ENCODE data around the gene CROCC2. TPM values are rescaled to one million over a fixed set of nuclear protein-coding genes. Genes with fewer than 3 reads are reported as not detected.
A peak's percentile ranks its signal among the peaks of the same experiment; 100 is the strongest.

CROCC2 gene
- total RNA-seq, 2 experiments from 2014 or later = not detected

DNA sequence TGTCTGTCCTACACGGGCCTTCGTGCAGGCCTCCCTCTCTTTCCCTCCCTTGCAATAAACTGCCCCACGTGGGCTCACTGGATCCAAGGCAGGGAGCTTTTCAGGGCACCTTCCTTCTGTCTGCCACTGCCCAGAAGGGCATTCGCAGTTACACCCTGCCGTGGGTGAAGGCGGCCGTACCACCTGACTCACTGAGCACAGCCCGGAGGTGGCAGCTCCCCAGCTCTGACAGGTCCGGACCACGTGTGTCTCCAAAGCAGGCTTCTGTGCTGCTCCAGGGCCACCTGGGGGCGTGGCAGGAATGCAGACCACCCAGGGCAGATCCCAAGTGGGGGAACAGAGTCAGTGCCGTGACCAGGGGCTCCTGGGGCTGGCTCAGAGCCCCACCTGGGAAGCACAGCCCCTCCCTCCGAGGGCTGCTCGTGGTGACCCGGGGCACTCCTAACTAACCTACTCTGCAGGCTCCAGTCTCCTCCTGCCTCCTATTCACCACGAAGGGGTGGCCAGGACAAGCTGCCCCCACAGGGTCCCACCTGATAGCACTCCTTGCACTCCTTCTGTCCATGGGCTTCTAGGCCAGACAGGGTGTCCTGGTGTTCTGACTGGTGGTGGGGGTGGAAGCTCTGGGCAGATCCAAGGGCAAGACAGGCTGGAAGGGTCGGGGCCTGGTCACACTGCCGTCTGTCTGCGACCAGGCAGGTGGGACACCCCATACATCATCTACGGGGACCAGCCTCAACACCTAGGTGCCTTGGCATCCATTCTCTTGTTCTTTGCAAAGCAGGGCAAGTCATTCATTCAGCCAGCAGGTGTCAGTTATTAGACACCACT is 102.0 kb downstream of the CROCC2 start:
- TF ChIP-seq, protein P1, sequence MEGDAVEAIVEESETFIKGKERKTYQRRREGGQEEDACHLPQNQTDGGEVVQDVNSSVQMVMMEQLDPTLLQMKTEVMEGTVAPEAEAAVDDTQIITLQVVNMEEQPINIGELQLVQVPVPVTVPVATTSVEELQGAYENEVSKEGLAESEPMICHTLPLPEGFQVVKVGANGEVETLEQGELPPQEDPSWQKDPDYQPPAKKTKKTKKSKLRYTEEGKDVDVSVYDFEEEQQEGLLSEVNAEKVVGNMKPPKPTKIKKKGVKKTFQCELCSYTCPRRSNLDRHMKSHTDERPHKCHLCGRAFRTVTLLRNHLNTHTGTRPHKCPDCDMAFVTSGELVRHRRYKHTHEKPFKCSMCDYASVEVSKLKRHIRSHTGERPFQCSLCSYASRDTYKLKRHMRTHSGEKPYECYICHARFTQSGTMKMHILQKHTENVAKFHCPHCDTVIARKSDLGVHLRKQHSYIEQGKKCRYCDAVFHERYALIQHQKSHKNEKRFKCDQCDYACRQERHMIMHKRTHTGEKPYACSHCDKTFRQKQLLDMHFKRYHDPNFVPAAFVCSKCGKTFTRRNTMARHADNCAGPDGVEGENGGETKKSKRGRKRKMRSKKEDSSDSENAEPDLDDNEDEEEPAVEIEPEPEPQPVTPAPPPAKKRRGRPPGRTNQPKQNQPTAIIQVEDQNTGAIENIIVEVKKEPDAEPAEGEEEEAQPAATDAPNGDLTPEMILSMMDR (IDR thresholded peaks at IDR 0.05) = no peak
- no peaks in the 10 kb centered on the region for H3K27me3 Mint-ChIP-seq
- ChIA-PET CTCF (interaction anchor here (0.8 kb wide), 1 partner anchor 25 kb away, joined by 3 read pairs; no protein-coding TSS in a partner anchor), POLR2A (interaction anchor here (1.3 to 2.0 kb wide), 2 partner anchors 8 to 41 kb away, joined by 3 to 12 read pairs; partner anchors contain the start of gene SNED1)
- DNase-seq = no peak
- no peak overlapping the region for H3K4me3 Mint-ChIP-seq
- peaks cover 19% of the 10 kb centered on the region for H3K9me3 Mint-ChIP-seq
- ATAC-seq = no peak
- no peak overlapping the region for H3K27ac Mint-ChIP-seq
- peaks cover 12% of the 10 kb centered on the region for H3K36me3 Mint-ChIP-seq (ENCODE audit: low read depth)
- intact Hi-C loops (cut with micrococcal nuclease) = no loop called here
- H3K4me1 Mint-ChIP-seq (ENCODE audit: low read depth) = peaks cover 31% of the 10 kb centered on the region

- Mint-ChIP-seq H3K9me3 (peaks cover 15% of the 10 kb centered on the region), H3K36me3 (ENCODE audit: low read depth) (peaks cover 7% of the 10 kb centered on the region), H3K4me3 (no peak overlapping the region), H3K27ac (peak overlapping the region; percentile 79), H3K4me1 (ENCODE audit: low read depth) (peaks cover 31% of the 10 kb centered on the region), H3K27me3 (no peaks in the 10 kb centered on the region)
- ATAC-seq (no peak), DNase-seq (no peak)
- POLR2A ChIA-PET = interaction anchor here (1.0 to 2.0 kb wide), 3 partner anchors 9 to 141 kb away, joined by 3 to 12 read pairs (median 3); partner anchors contain the start of genes PPP1R7 and SNED1
- TF ChIP-seq, protein P1 (IDR thresholded peaks at IDR 0.05) = no peak
- CTCF ChIA-PET = interaction anchor here (0.8 kb wide), 1 partner anchor 25 kb away, joined by 3 read pairs; no protein-coding TSS in a partner anchor
- intact Hi-C loops (cut with micrococcal nuclease) = no loop called here
These were observed 102.6 kb downstream of the CROCC2 start for GRCh38 chr2:241008711-241009121.

DNA sequence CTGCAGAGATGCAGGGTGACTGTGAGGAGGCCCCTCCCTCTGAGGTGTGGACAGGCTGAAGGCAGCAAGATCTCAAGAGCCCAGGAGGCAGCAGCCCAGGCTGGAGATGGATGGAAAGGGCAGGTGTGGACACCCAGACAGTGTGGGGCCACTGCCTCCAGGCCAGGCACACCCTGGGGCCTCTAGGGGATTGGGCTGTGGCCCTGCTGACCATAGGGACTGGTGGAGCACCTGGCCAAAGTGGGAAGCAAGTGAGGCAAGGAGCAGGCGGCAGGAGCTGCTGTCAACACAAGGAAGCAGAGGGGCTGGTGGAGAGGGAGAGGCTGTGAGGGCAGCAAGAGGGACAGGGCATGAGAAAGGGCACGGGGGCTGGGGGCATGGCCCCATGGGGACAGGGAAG is 103.1 kb downstream of the CROCC2 start:
- TF ChIP-seq, protein P1 (IDR thresholded peaks at IDR 0.05) = no peak
- H3K27ac Mint-ChIP-seq = peak overlapping the region; percentile 79
- DNase-seq (no peak), ATAC-seq (no peak)
- ChIA-PET POLR2A (interaction anchor here (0.7 to 2.0 kb wide), 4 partner anchors 9 to 710 kb away, joined by 3 to 12 read pairs (median 4); partner anchors contain the start of genes PPP1R7 and SNED1), CTCF (interaction anchor here (1.5 to 1.6 kb wide), 2 partner anchors 13 to 26 kb away, joined by 5 to 8 read pairs; no protein-coding TSS in a partner anchor)
- intact Hi-C loops (cut with micrococcal nuclease) = no loop called here
- no peak overlapping the region for H3K4me3 Mint-ChIP-seq
- H3K4me1 Mint-ChIP-seq (ENCODE audit: low read depth) = peaks cover 31% of the 10 kb centered on the region
- no peaks in the 10 kb centered on the region for H3K27me3 Mint-ChIP-seq
- peaks cover 5% of the 10 kb centered on the region for H3K36me3 Mint-ChIP-seq (ENCODE audit: low read depth)
- peaks cover 11% of the 10 kb centered on the region for H3K9me3 Mint-ChIP-seq

- peak; percentile 77 for ATAC-seq
- intact Hi-C loops (cut with micrococcal nuclease) = no loop called here
These were observed 103.7 kb downstream of the CROCC2 start for GRCh38 chr2:241009601-241010530.

More at GRCh38 chr2:241009601-241010530, 103.7 kb downstream of the CROCC2 start:
- ChIA-PET POLR2A (interaction anchor here (0.6 to 2.0 kb wide), 5 partner anchors 10 to 709 kb away, joined by 3 to 12 read pairs (median 3); partner anchors contain the start of genes PPP1R7 and SNED1), CTCF (interaction anchor here (1.2 to 1.6 kb wide), 3 partner anchors 12 to 69 kb away, joined by 5 to 8 read pairs (median 5); no protein-coding TSS in a partner anchor)
- H3K27me3 Mint-ChIP-seq = no peaks in the 10 kb centered on the region
- peaks cover 11% of the 10 kb centered on the region for H3K9me3 Mint-ChIP-seq
- H3K27ac Mint-ChIP-seq = peak overlapping the region; percentile 79
- peak overlapping the region; percentile 48 for H3K4me3 Mint-ChIP-seq
- peaks cover 31% of the 10 kb centered on the region for H3K4me1 Mint-ChIP-seq (ENCODE audit: low read depth)
- TF ChIP-seq, protein P1 (IDR thresholded peaks at IDR 0.05) = no peak
- H3K36me3 Mint-ChIP-seq (ENCODE audit: low read depth) = peaks cover 5% of the 10 kb centered on the region
- peak; percentile 72 for DNase-seq
